GM21423 (cell line): Measurements from ENCODE around the gene RABGEF1.
"Not testable (repeated sequence)": the region's sequence is repeated elsewhere in the genome, so short reads cannot be mapped to it uniquely, and the experiment has no call there.

Experiments used
- ATAC-seq: cut with Tn5 transposase; IDR thresholded peaks from one replicate; pipeline ENCODE4 v1.9.1; 2021; ENCODE audit warnings: mild to moderate bottlenecking, moderate library complexity; ENCODE audit not compliant: unreplicated experiment

The RABGEF1 gene

GRCh38 chr7:66845379-66846095 lies 105.0 kb downstream of the RABGEF1 start:
- ATAC-seq = no peak

DNA sequence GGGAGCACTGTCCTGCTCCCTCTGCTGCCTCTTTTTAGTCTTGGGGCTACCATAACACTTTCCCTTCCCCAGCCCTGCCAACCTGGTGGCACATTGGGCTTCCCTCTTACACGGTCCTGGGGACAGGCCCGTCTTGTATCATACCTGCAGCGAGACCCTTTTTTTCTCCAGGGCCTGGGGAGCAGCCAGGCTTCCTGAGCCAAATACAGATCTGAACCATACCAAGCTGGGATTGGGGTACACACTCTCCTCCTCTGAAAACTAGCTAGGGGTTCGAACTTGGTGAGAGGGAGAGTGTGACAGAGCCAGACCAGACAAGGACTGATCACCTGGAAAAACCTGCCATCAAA lies 105.5 kb downstream of the RABGEF1 start:
- not testable (repeated sequence) for ATAC-seq

DNA sequence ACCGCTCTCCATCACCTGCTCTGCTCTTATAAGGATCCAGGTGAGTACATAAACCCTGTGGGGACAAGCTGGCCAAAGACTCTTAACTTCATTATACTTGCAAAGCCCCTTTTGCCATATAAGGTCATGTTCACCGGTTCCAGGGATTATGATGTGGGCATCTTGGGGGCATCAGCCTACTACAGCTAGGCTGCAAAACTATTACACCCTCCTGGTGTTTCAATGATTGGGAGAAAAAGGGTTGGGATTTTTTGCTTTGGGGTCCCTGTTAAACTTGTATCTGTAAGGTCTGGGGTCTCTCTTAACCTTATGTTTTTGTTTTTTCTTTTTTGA lies 107.0 kb downstream of the RABGEF1 start:
- ATAC-seq = not testable (repeated sequence)

- no peak for ATAC-seq
These were observed 107.6 kb downstream of the RABGEF1 start for GRCh38 chr7:66847879-66848790.

DNA sequence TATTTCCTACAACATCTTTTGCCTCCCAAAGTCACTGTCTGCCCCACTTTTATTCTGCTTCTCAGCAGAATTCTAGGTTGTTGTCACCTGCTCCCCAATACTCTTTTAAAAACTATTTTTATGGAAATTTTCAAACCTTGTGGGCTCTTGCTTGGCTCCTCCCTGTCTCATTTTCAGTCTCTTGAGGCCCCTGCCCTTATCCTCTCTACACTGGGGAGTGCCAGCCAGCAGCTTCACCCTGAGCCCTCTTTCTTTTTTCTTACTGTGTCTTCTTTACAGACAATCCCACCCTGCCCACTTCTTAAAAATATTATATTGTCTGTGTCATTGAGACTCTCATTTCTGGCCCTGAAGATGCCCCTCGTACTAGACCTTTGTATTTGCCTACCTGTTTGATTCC lies 118.8 kb downstream of the RABGEF1 start:
- ATAC-seq = no peak

GRCh38 chr7:66859794-66860645 lies 119.5 kb downstream of the RABGEF1 start:
- ATAC-seq = no peak

GRCh38 chr7:66860767-66861166 lies 120.2 kb downstream of the RABGEF1 start:
- ATAC-seq = no peak
